Spinal cord (tissue), 10 donors: Measurements from ENCODE around the gene PRPS2. TPM values are rescaled to one million over a fixed set of nuclear protein-coding genes. Genes with fewer than 3 reads are reported as not detected.
A peak's percentile ranks its signal among the peaks of the same experiment; 100 is the strongest.

ENCODE experiments used
- DNase-seq, 6 donors: peaks; one replicate each; pipeline versions ENCODE4 v3.0.0 to v3.0.0-alpha.2; 2013 to 2015; ENCODE audit warnings: low spot score in 6 of 6, low read depth in 4 of 6
- H3K27ac ChIP-seq: one replicate; pipeline ENCODE4 v1.5.1; 2013; ENCODE audit warnings: low read depth, low read length, control low read depth
- H3K27me3 ChIP-seq: one replicate; pipeline ENCODE4 v1.6.1; 2013; ENCODE audit warnings: low read length; ENCODE audit not compliant: control insufficient read depth, insufficient read depth
- H3K36me3 ChIP-seq: one replicate; pipeline ENCODE4 v1.6.1; 2013; ENCODE audit warnings: low read length; ENCODE audit not compliant: control insufficient read depth, insufficient read depth
- H3K4me1 ChIP-seq: one replicate; pipeline ENCODE4 v1.6.1; 2013; ENCODE audit warnings: low read length; ENCODE audit not compliant: control insufficient read depth, insufficient read depth
- H3K4me3 ChIP-seq: one replicate; pipeline ENCODE4 v1.5.1; 2013; ENCODE audit warnings: low read depth, low read length, control low read depth
- H3K9me3 ChIP-seq: one replicate; pipeline ENCODE4 v1.6.1; 2013; ENCODE audit warnings: low read length; ENCODE audit not compliant: control insufficient read depth, insufficient read depth
- WGBS: methylation state at CpG from one replicate; pipeline ENCODE4 v1.1.5; 2013; ENCODE audit warnings: missing lambda C conversion rate; ENCODE audit not compliant: insufficient coverage; 5-methylcytosine and 5-hydroxymethylcytosine counted together
- polyA plus RNA-seq, 2 donors: library from polyadenylated mRNA; unstranded; fragments of 120-200 nt; gene quantifications; one replicate each; pipeline ENCODE4 v1.2.1, GENCODE V29; 2013; ENCODE audit not compliant: insufficient read length in 2 of 2
- total RNA-seq, 2 donors: library from RNA; depleted of rRNA in 1 of 2; stranded (reverse); fragments of 120-200 nt in 1 of 2; fragments of >200 nt in 1 of 2; gene quantifications; one replicate each; pipeline versions ENCODE4 v1.2.3 to v1.2.4, GENCODE V29; 2013 to 2014
- donor health status: healthy.

The PRPS2 gene
- total and polyA plus RNA-seq, 4 donors, result 15.0 to 20.7 (median 15.8) TPM

DNA sequence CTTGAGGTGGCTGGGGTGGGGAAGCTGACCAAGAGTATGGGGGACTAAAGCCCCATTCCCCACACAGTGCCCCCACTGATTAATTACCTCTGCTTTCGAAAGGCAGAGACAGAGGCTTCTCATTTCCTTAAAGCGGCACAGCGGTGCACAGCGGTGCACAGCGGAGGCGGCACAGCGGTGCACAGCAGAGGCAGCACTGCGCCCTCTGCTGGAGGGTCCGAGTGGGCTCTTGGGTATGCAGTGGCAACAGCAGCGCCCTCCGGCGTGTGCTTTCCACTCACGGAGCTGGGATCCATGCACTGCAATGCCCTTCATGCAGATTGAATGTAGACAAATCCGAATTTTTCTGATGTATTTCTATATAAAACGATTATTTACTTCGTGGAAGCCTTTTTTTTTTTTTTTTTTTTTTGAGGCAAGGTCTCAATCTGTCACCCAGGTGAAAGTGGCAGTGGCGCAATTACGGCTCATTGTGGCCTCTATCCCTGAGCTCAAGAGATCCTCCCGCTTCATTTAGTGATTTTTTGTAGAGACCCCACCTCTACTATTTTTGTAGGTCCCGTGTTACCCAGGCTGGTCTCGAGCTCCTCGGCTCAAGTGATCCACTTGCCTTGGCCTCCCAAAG lies 19.7 kb upstream of the PRPS2 start:
- DNase-seq, result no peak
- Histone ChIP-seq H3K27me3 (peaks cover 10% of the 10 kb centered on the region), H3K27ac (no peak overlapping the region), H3K9me3 (no peaks in the 10 kb centered on the region), H3K36me3 (no peaks in the 10 kb centered on the region), H3K4me1 (no peaks in the 10 kb centered on the region), H3K4me3 (no peak overlapping the region)
- 35% methylated on average over 17 of the region's 22 CpGs for WGBS

DNA sequence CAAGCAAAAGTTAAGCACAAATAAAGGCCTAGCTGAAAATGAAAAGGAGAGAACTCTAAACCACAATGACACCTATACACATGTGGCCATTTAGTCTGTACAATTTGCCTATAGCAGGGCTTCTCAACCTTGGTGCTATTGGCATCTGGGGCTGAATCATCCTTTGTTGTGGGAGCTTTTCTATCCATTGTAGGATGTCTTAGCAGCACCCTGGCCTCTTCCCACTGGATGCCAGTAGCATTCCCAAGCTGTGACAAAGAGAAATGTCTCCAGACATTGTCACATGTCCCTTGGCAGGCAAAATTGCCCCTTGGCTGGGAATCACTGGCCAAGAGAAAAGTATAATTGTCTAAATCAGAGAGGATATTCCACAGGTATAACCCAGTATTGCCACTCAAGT lies 13.5 kb upstream of the PRPS2 start:
- no peak for DNase-seq
- H3K27ac ChIP-seq, result no peak overlapping the region
- peaks cover 5% of the 10 kb centered on the region for H3K27me3 ChIP-seq
- no peaks in the 10 kb centered on the region for H3K4me1 ChIP-seq
- no peaks in the 10 kb centered on the region for H3K36me3 ChIP-seq
- no peaks in the 10 kb centered on the region for H3K9me3 ChIP-seq
- no peak overlapping the region for H3K4me3 ChIP-seq

- DNase-seq, result no peak
- Histone ChIP-seq H3K9me3 (no peaks in the 10 kb centered on the region), H3K27ac (no peak overlapping the region), H3K4me3 (no peak overlapping the region), H3K36me3 (no peaks in the 10 kb centered on the region), H3K27me3 (peaks cover 5% of the 10 kb centered on the region), H3K4me1 (no peaks in the 10 kb centered on the region)
- WGBS, result no CpG with 5 or more reads among the region's 4 CpGs
Observed at GRCh38 chrX:12779534-12779933, 11.7 kb upstream of the PRPS2 start.

DNA sequence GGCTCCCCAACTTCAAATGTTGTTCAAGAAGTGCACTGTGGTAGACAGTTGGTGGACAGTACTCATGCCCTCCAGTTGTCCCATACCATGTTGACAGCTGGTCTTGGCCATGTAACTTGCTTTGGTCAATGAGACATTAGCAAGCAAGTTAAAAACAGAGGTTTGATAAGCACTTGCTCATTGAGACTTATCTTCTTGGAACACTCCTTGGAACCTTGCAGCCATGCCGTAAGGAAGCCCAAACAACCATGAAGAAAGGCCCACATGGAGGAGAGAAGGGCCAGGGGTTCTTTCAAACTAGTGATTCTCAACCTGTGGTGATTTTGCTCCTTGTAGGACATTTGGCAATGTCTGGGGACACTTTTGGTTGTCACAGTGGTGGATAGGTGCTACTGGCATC lies 2.6 kb upstream of the PRPS2 start:
- H3K4me1 ChIP-seq, result peaks cover 10% of the 10 kb centered on the region
- no peaks in the 10 kb centered on the region for H3K36me3 ChIP-seq
- no peak for DNase-seq
- peaks cover 3% of the 10 kb centered on the region for H3K27me3 ChIP-seq
- no peak overlapping the region for H3K4me3 ChIP-seq
- no peaks in the 10 kb centered on the region for H3K9me3 ChIP-seq
- no peak overlapping the region for H3K27ac ChIP-seq
- 100% methylated on average over 1 of the region's 1 CpG for WGBS

- peak in 2 of 6 donors; percentile 39 to 44 for DNase-seq
- Histone ChIP-seq H3K4me1 (peaks cover 10% of the 10 kb centered on the region), H3K9me3 (no peaks in the 10 kb centered on the region), H3K4me3 (no peak overlapping the region), H3K27me3 (peaks cover 3% of the 10 kb centered on the region), H3K27ac (no peak overlapping the region), H3K36me3 (no peaks in the 10 kb centered on the region)
- WGBS, result 50% methylated on average over 2 of the region's 4 CpGs
Observed at GRCh38 chrX:12789976-12790375, 1.2 kb upstream of the PRPS2 start.

- H3K4me3 ChIP-seq, result peak overlapping the region; percentile 52
- no peaks in the 10 kb centered on the region for H3K36me3 ChIP-seq
- no peaks in the 10 kb centered on the region for H3K9me3 ChIP-seq
- H3K27me3 ChIP-seq, result peaks cover 3% of the 10 kb centered on the region
- no peak overlapping the region for H3K27ac ChIP-seq
- 18% methylated on average over 21 of the region's 21 CpGs for WGBS
- H3K4me1 ChIP-seq, result peaks cover 10% of the 10 kb centered on the region
- no peak for DNase-seq
Observed at GRCh38 chrX:12790885-12791256, 341 bp upstream of the PRPS2 start.

GRCh38 chrX:12792711-12793110 lies 1.5 kb downstream of the PRPS2 start:
- no peak for DNase-seq
- Histone ChIP-seq H3K36me3 (no peaks in the 10 kb centered on the region), H3K27me3 (peaks cover 3% of the 10 kb centered on the region), H3K4me1 (peaks cover 10% of the 10 kb centered on the region), H3K4me3 (no peak overlapping the region), H3K9me3 (no peaks in the 10 kb centered on the region), H3K27ac (no peak overlapping the region)
- WGBS, result 88% methylated on average over 3 of the region's 3 CpGs

DNA sequence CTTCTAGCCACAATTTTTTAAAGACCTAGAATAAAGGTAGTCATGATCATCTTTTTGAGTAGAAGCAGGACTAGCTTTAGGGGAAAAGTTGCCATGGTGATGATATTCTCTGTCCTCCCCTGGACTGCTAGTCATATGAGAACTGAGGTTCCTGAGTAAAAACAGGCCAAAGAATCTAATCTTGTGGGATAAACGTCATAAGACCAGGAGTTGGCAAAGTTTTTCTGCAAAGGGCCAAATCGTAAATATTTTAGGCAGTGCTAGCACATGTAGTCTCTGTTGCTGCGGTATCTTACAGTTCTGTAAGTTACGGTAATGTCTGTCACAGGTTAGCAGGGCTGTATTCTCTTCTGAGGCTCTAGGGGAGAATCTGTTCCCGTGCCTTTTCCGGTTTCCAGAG lies 3.4 kb downstream of the PRPS2 start:
- H3K9me3 ChIP-seq, result no peaks in the 10 kb centered on the region
- H3K4me1 ChIP-seq, result peaks cover 10% of the 10 kb centered on the region
- no peaks in the 10 kb centered on the region for H3K36me3 ChIP-seq
- H3K27me3 ChIP-seq, result no peaks in the 10 kb centered on the region
- 76% methylated on average over 3 of the region's 6 CpGs for WGBS
- no peak overlapping the region for H3K27ac ChIP-seq
- DNase-seq, result no peak
- H3K4me3 ChIP-seq, result no peak overlapping the region

DNA sequence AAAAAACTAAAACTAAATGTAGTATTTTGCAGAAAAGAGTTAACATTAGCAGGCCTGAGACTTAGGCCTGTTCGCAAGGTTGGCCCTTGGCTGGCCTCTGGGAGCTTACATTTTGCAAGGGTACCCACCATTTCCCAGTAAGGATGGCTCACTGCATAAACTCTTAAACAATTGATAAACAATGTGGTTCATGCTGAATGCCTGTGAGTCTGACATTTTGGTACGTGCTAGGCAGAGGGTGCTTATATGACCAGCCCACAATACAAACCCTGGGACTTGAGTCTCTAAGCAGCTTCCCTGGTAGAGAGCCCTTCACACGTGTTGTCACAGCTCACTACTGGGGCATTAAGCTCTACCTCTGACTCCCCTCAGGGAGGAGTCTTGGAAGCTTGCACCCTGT lies 7.4 kb downstream of the PRPS2 start:
- WGBS, result 82% methylated on average over 3 of the region's 3 CpGs
- H3K27me3 ChIP-seq, result no peaks in the 10 kb centered on the region
- H3K36me3 ChIP-seq, result no peaks in the 10 kb centered on the region
- DNase-seq, result no peak
- H3K9me3 ChIP-seq, result no peaks in the 10 kb centered on the region
- no peak overlapping the region for H3K4me3 ChIP-seq
- H3K4me1 ChIP-seq, result no peaks in the 10 kb centered on the region
- H3K27ac ChIP-seq, result no peak overlapping the region

GRCh38 chrX:12799118-12799517 lies 7.9 kb downstream of the PRPS2 start:
- Histone ChIP-seq H3K27ac (no peak overlapping the region), H3K27me3 (no peaks in the 10 kb centered on the region), H3K4me1 (no peaks in the 10 kb centered on the region), H3K36me3 (no peaks in the 10 kb centered on the region), H3K9me3 (no peaks in the 10 kb centered on the region), H3K4me3 (no peak overlapping the region)
- WGBS, result 92% methylated on average over 5 of the region's 13 CpGs
- DNase-seq, result no peak
